ENCODE results near the gene SPATA19.

- no peak for TF ChIP-seq CTCF (conservative IDR thresholded peaks at IDR 0.05)
- no peak for TF ChIP-seq ZFX (IDR thresholded peaks at IDR 0.05)
These were observed 16.4 kb downstream of the SPATA19 start for GRCh38 chr11:133828871-133829270.

Data from C4-2B (cell line).